HG03457 (cell line): ENCODE results near the gene MGAT4B.

Experiments
- ATAC-seq: cut with Tn5 transposase; IDR thresholded peaks from one replicate; pipeline ENCODE4 v1.9.1; 2021; ENCODE audit warnings: moderate number of reproducible peaks; ENCODE audit not compliant: unreplicated experiment

MGAT4B gene

GRCh38 chr5:179812997-179813607 lies 6.4 kb upstream of the MGAT4B start:
- no peak for ATAC-seq

GRCh38 chr5:179812135-179812825 lies 5.6 kb upstream of the MGAT4B start:
- ATAC-seq, result no peak

- no peak for ATAC-seq
Observed at GRCh38 chr5:179805529-179806249, 977 bp downstream of the MGAT4B start.

- ATAC-seq, result no peak
Observed at GRCh38 chr5:179805070-179805528, 1.6 kb downstream of the MGAT4B start.

GRCh38 chr5:179804555-179804947 lies 2.1 kb downstream of the MGAT4B start:
- no peak for ATAC-seq

- ATAC-seq, result no peak
Observed at GRCh38 chr5:179803651-179804554, 2.8 kb downstream of the MGAT4B start.

GRCh38 chr5:179802950-179803562 lies 3.6 kb downstream of the MGAT4B start:
- ATAC-seq, result no peak

- no peak for ATAC-seq
Observed at GRCh38 chr5:179802207-179802883, 4.3 kb downstream of the MGAT4B start.

GRCh38 chr5:179801304-179802206 lies 5.1 kb downstream of the MGAT4B start:
- ATAC-seq, result no peak

GRCh38 chr5:179800696-179801201 lies 5.9 kb downstream of the MGAT4B start:
- ATAC-seq, result no peak

GRCh38 chr5:179800071-179800695 lies 6.5 kb downstream of the MGAT4B start:
- ATAC-seq, result no peak

- ATAC-seq, result no peak
Observed at GRCh38 chr5:179799644-179799973, 7.1 kb downstream of the MGAT4B start.

GRCh38 chr5:179798771-179799643 lies 7.7 kb downstream of the MGAT4B start:
- no peak for ATAC-seq

- no peak for ATAC-seq
Observed at GRCh38 chr5:179798144-179798770, 8.4 kb downstream of the MGAT4B start.

GRCh38 chr5:179797741-179798140 lies 8.9 kb downstream of the MGAT4B start:
- no peak for ATAC-seq

- no peak for ATAC-seq
Observed at GRCh38 chr5:179796877-179797608, 9.6 kb downstream of the MGAT4B start.
